ENCODE measurements around the gene GP2.
"Not testable (repeated sequence)": the region's sequence is repeated elsewhere in the genome, so short reads cannot be mapped to it uniquely, and the experiment has no call there.

The GP2 gene

DNA sequence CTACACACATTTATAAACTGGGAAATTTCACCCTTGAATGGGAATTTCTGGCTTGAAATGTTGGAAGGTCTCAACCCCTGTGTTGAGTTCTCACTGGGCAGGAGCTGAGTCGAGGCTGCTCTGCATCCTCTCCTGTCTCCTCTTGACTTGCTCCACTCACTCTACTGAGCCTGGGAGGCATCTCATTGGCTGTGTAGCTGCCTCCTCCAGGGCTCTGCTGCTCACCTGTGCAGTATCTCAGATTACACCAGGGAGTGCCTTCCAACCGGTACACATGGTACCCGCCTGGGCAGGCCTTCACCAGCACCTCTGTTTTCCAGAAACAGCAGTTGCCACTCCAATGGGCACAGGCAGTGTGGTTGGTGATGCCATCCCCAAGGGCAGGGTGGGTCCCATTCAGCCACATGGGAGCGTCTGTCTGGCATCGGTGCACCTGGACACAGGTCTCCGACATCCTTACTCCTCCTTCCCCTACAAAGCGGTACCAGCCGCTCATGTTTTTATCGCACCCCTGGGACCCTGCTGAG, 3.7 kb downstream of the GP2 start:
- DNase-seq = no peak

DNA sequence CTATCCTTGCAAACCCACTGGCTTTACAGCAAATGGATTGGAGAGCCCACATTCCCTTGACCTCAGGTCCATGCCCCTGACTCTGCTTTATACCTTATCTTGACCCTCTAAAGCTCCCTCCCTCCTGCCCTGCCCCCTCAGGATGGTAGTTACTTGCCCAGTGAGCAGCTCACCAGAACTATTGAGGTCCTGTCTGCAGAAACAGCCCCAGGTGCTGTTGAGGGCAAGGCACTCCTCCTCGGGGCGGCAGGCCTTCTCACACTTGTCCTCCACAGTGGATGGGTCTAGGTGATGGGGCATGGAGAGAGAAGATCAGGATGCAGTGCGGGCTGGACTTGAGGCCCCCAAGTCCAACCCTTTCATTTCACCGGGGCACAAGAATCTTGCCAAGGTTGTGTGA, 4.6 kb downstream of the GP2 start:
- no peak for DNase-seq

DNA sequence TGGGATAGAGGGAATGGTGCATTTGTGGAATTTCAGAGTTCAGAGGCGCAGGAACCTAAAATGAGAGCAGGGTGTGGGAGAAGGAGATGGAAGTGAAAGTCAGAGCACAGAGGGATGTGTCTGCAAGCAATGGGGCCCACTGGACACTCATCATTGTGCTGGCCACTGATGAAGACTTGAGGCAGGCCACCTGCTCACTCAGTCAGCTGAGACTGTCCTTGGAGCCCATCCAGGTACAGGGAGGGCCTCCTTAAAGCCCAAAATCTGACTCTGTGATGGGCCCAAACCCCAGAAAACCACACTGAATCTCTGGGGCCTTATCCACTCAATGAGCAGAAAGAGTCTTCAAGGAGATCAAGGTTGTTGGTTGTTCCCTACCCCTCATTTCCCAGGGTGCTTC, 5.6 kb downstream of the GP2 start:
- no peak for DNase-seq

DNA sequence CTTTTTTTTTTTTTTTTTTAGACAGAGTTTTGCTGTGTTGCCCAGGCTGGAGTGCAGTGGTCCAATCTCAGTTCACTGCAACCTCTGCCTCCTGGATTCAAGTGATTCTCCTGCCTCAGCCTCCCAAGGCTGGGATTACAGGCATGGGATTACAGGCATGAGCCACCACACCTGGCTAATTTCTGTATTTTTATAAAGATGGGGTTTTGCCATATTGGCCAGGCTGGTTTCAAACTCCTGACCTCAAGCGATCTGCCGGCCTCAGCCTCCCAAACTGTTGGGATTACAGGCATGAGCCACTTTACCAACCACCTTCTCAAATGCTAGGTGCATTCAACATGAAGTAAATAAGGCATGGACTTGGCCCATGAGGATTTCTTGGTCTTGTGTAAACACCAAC, 6.3 kb downstream of the GP2 start:
- DNase-seq = not testable (repeated sequence)

DNA sequence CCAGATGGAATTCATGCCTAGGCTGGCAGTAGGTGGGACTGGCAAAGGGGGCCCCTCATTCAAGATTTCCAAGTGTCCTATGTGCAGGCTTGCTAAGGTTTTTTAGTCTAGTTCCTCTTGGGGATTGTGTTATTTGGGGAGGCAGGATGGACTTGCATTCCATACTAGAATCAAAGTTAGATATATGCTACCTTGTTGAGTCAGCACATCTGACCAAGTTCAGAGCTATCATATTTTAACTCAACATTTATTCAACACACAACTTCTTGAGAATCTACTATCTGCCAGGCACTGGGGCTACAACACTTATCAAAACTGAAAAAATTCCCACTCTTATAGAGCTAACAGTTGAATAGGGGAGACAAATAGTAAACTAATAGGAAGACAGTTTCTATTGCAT, 6.7 kb downstream of the GP2 start:
- no peak for DNase-seq

DNA sequence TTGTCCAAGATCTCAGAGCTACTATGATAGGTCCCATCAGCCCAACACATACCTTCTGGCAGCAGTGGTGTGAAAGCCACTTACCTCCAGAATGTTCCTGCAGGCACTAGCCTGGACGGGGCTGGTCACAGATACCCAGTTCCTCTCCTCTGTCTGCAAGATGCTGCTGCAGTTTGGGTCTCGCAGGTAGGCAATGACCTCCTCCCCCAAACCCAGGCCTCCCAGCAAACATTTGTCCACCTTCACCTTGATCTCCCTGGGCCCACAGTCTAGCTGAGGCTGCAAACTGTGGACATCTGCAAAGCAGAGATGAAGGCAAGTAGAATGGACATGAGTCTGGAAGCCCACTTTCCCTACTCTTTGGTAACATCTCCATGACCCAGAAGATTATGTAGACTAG, 7.1 kb downstream of the GP2 start:
- DNase-seq = no peak

DNA sequence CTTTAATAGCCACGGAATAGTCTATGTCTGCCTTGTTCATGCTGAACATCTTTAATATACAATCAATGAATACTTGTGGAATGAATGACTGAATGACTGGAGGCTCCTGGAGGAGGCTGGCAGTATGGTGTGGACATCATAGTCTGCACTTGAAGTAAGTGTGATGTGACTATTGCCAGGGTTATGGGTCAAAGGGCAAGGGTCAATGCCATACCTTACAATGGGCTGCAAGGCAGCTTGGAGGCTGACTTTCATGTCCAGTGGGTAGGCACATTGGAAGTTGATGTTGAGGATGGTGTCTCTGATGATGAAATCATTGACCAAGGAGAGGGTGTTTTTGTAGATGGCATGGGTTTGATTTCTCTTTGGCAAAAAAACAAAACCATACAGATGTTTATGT, 7.9 kb downstream of the GP2 start:
- DNase-seq = no peak

DNA sequence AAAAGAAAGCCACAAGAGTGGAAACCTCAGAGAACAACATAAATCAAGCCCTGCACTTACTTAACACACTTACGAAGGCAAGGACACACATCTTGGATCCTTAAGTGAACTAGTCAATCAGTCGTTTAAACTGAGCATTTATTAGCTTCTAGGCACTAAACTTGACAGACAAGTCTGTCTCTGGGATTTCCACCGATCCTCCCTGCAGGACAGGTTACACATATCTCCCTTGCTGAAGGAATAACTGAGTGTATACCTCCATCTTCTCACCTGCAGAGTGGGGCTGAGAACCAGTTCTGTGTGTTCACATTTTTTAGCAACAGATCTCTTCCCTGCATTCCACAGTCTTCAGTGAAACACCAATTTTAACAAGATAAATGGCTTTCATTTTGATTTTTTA, 8.9 kb downstream of the GP2 start:
- no peak for DNase-seq

DNA sequence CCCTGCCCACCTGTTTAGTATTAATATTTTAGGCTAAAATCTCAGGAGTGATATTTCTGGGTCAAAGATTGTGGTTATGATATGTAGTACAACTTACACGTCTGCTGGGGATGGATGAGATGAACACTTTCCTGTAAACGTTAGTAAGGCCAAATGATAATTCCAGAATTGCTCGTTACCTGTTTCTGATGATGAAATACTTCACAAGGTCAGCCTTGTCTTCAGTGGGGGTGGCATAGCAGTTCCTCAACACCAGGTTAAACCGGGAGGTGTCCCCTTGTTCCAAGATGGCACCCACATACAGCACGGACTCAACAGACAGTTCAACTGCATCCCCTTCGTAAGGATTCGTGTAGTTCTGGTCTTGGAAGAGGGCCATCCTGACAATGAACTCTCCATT, 9.3 kb downstream of the GP2 start:
- no peak for DNase-seq

DNA sequence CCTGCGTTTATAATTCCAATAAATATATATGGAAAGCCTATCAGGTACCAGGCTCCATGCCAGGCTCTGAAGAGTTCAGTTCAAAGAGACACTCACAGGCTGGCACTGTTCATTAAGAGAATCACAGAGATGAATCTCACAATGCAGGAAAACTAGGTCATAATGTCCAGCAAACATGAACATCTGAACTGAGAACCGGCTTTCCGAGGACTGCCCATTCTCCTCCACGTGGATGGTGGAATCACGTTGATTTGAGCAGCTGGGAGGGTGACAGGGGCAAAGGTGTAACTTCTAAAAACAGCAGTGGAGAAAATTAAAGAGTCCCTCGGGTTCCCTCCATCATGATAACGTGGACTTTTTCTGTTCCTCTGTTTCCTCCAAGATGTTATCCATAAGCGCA, 10.2 kb downstream of the GP2 start:
- no peak for DNase-seq

DNA sequence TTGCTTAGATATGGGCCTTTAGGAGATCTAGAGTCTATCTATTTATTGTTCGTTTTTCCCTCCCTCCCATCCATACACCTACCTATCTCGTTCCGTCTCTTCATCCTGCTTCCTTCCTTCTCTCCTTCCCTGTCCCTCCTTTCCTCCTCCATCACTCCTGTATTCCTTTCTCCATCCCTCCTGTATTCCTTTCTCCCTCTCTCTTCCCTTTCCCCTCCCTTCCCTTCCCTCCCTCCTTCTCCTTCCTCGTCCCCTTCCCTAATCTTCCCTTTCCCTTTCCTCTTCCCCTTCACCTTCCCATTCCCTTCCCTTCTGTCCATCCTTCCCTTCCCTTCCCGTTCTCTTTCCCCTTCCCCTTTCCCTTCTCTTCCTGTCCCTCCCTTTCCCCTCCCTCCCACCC, 10.6 kb downstream of the GP2 start:
- DNase-seq = no peak

DNA sequence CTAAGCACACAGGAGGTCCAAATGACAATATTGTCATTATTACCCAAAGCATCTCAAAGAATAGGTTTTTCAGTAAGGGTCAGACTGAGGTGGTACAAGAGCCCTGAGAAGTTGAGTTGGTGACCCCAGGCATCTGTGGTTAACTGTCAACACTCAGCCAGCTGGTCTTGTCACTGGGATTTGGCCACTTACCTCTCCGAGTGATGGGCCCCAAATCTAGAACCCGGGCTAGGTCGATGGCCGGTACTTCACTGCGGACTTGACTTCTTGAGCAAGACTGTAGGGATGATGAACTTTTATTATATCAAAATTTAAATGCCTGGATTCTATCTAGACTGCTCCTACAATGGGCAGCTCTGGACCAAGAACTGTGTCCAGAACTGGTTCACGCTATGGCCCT, 11.5 kb downstream of the GP2 start:
- DNase-seq = no peak

DNA sequence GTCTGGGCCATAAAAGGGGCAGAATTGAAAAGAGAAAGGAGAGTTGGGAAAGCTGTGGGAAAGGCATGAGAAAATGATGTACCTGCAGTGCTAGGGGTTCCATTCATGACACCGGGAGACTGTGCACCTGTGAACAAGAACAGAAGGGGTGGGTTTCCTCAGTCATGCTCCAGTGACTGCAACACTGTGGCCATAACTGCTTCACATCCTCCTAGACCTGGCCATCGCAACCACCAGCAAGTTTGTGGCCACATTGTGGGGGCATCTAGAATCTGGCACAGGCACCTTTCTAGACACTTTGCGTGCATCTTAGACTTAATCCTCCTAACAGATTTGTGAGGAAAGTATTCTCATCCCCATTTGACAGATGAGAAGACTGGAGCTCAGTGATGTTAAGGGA, 12.7 kb downstream of the GP2 start:
- no peak for DNase-seq

DNA sequence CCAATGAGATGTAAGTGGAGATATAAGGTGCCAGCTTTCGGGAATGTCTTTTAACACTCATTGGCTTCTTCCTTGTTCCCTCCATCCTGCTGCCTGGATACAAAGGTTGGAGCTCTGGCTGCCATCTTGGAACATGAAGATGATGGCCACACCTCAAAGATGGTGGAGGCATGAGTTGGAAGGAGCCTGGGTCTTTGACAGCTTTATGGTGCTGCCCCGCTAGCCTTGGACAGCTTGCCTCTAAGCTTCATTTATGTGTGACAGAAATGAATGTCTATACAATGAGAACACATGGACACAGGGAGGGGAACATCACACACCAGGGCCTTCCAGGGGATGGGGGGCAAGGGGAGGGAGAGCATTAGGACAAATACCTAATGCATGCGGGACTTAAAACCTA, 13.6 kb downstream of the GP2 start:
- DNase-seq = no peak

DNA sequence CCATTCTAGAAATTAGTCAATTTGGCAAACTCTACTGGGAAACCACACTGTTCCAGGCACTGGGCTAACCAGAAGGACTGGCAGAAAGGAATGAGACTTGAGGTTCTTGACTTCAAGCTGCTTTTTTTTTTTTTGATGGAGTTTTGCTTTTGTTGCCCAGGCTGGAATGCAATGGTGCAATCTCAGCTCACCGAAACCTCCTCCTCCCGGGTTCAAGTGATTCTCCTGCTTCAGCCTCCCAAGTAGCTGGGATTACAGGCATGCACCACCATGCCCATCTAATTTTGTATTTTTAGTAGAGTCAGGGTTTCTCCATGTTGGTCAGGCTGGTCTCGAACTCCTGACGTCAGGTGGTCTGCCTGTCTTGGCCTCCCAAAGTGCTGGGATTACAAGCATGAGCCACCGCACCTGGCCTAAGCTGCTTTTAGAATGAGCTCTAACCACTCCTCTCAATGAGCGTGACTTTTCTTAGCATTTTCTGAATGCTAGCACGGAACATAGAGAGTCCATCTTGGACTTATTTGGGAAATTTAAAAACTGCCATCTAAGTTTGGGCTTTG, 14.7 kb downstream of the GP2 start:
- not testable (repeated sequence) for DNase-seq

DNA sequence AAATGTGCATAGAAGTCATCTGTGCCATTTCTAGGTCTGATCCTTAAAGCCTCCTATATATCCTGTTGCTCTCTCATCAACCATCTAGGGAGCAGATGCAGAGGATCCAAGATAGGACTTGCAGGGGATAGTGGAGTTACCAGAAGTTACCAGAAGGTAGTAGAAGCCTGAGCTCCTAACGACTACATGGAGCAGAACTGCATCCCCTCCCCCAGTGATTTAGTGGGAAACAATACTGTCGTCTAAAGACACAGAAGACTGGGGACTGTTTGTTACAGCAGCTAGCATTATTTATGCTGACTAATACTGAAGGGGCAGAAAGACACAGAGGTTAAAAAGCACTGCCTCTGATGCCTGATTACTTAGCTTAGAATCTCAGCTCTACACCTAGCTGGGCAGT, 15.8 kb downstream of the GP2 start:
- DNase-seq = no peak

DNA sequence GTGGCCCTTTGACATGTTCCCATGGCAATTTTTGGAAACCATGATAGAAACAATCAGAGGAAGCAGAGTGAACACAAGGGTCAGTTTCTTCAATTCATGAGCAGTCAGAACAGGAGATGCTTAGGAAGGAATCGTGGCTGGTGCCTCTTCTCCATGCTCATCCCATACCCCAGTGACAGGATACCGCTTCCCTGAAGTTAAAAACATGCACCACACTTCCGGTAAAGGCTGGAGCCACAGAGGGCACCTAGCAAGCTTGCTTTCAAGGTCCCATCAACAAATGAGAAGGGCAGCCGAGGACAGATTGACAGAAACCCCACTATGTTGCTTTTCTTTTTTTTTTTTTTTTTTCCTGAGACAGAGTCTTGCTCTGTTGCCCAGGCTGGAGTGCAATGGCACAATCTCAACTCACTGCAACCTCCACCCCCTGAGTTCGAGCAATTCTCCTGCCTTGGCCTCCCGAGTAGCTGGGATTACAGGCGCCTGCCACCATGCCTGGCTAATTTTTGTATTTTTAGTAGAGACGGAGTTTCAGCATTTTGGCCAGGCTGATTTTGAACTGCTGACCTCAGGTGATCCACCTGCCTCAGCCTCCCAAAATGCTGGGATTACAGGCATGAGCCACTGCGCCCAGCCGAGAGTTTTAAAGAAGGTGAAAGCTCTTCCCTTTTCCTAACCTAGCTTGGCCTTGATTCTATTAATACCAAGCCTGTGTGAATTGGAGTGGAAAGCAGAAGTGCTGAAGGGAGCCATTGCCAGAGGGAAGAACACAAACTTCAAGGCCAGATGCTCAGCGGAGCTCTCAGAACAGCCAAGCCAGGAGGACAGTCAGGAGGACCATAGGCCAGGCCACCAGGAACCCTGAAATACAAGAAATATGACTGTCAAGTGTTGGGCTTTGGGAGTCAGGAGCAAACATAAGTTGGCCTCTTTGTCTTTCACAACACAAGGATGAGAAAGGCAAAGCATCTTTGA, 16.6 kb downstream of the GP2 start:
- DNase-seq = no peak

DNA sequence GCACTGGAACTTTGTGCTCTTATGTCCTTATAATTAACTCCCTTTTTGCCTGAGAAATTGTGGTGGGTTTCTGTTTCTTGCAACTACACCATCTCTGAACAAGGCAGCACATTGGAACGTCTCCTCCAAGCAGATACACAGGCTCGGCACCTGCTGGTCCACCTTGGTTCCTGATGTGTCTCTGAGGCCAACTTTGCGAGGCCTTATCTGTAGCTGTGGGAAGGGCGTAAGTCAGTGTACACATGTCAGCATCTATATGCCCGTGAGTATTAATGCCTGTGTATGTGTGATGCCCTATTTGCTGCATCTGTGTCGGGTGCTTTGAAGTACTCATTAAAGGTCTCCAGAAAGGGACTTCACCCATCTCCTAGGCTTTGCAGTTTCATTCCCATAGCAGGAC, 17.5 kb downstream of the GP2 start:
- no peak for DNase-seq

DNA sequence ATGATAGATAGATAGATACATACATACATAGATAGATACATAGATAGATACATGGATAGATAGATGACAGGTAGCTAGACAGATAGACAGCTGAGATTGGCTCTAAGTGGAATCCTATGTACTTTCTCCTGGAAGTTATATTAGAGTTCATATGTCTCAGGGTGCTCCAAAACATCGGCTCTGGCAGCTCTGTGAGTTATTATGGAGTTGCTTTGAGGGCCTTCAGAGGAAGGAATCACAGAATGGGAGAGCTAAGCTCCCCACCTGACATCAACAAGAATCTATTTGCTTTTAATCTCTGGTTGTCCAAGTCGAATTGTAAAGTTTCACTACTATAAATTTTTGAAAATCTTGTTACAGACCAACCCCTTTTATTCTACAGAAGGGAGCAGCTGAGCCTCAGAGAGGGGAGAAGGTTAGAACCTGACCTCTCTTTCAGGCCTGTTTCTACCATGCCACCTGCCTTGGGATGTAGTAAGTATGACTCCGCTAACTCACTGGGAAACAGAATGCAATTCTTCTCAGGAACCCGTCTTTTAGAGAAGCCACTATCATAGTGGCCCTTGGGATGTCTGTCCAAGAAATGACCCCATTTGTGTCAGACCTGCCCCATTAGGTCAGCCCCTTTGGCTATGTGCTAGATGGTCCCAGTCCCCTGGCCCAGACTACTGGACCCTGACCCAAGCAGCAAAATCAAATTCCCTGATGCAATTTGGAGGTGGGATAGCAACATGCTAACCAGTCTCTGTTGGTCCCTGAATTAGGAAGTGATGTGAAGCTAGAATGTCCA, 18.3 kb downstream of the GP2 start:
- no peak for DNase-seq

DNA sequence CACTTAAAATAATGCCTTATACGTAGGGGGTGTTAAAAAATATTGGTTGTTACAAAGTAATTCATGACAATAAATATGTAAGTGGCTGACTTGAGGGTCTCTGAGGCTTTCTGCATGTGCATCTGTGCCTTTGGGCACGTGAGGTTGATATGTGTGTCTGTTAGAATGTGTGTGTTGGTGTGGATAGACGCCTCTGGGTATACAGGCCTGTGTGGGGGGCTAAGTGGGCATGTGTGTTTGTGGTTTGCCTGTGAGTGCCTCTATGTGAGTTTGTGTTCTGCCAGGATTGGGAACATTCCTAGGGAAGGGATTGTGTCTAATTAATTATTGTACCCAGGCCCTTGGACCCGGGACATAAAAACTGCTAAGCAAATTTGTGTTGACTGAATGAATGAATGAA, 19.0 kb downstream of the GP2 start:
- DNase-seq = no peak

DNA sequence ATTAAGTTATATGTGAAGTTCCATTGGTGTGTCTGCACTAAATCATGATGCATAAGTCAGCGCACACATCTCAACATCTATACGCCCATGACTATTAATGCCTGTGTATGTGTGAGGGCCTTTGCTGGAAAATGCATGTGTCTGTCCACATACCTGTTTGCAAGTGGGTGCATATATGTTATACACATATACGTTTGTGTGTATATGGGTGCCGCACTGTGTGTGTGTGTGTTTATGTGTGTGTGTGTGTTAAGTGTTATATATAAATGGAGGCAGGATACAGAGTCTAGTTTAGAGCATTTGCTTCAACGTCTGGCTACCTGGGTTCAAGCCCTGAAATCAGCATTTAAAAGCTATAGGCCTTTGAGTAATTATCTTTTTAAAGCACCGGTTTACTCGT, 19.5 kb downstream of the GP2 start:
- no peak for DNase-seq

DNA sequence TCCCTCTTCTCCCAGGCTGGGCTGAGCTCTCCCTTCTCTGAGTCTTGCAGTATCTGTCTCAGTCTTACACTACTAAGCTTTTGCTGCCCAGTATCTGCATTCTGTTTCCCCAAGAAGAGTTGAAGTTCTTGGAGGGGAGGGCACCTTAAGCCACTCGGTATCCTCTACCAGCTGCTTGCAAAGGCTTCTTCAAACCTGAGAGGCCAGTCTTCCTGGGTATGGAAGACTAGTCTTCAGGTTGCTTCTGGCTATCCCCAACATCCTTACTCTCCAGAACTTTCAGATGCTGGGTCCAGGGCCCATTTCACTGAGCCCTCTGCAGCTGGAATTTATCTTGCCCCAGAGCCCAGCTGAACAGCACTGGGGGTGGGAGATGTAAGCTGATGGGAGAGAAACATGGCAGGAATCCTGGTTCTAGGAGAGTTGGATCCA, 20.1 kb downstream of the GP2 start:
- no peak for DNase-seq

DNA sequence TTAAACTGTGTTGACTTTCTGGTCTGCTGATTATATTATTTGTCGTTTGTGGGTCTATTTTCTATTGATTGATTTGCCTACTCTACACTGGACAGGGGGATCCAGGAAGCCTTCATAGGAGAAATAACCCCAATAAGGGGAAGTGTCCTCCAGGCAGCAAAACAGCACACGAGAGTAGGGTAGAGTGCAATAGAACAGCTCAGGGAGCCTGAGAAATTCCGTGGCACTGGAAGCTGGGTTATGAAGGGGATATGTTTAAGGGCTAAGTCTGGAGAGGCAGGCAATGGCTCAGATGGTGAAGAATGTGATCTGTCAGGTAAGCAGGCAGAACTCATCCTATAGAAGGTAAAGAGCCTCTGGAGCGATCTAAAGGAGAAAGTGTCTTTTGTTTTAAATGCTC, 20.9 kb downstream of the GP2 start:
- DNase-seq = no peak

DNA sequence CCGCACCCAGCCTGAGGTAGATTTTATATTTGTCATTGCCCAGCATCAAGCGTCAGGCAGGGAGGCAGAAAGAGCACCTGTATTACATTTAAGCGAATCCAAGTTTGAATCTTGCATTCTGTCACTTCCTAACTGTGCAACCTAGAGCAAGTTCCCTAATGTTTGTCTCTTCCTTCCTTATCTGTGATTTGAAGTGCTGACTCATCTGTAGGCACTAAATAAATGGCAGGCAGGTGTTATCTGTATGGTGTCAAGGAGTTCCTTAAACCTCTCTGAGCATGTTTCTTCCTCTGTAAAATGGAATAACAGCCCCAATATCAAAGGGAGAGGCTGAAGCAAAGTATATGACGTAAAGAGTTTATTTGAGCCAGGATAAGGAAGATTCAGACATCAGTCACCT, 24.3 kb downstream of the GP2 start:
- no peak for DNase-seq

All from inflammatory macrophage treated with lipopolysaccharide for 1 hour (primary cell).